Activated CD8-positive, alpha-beta memory T cell treated with anti-CD3 and anti-CD28 coated beads, Interleukin-2, amount 50 U/mL, for 24 hours (primary cell): ENCODE results near the gene BCAN.

Source experiments
- DNase-seq: peaks from one replicate; pipeline ENCODE4 v3.0.0-alpha.2; 2020; ENCODE audit errors: extremely low read depth

BCAN gene

DNA sequence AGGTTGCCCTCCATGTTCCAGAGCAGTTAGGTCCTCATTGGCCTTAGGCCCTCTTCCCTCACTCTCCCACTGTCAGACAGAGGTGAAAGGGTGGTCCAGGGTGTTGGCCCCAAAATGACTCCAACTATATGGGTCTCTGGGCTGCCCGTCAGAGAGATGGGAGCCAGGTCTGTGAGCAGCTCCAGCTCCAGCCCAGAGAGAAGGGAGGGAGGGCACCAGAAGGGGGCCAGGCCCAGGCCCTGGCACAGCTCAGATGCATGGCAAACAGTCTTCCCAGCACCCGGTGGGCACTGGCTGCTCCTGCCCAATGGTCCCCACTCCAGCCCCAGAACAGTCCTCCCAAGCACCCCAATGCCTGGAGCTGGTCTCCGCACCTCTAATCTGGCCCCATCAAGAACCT lies 2.2 kb downstream of the BCAN start:
- no peak for DNase-seq

DNA sequence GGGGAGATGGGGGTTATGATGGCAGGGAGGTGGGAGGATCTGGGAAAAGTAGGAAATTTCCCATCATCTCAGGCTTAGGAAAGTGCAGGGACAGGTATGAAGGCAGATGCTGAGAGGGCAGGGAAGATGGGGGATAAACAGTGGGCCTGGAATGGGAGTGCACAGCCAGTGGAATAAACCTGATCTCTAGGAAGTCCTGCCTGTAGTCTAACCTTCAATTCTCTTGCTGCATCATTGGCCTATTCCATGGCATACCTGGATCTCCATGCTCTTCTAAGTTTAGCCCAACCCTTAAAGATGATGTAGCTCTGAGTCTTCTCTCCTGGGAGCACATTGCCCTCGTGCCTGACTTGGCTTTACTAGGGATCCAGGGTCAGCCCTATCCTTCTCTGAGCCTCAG lies 2.7 kb downstream of the BCAN start:
- no peak for DNase-seq

- no peak for DNase-seq
Observed at GRCh38 chr1:156645056-156645455, 3.1 kb downstream of the BCAN start.

GRCh38 chr1:156645666-156646065 lies 3.7 kb downstream of the BCAN start:
- DNase-seq = no peak

DNA sequence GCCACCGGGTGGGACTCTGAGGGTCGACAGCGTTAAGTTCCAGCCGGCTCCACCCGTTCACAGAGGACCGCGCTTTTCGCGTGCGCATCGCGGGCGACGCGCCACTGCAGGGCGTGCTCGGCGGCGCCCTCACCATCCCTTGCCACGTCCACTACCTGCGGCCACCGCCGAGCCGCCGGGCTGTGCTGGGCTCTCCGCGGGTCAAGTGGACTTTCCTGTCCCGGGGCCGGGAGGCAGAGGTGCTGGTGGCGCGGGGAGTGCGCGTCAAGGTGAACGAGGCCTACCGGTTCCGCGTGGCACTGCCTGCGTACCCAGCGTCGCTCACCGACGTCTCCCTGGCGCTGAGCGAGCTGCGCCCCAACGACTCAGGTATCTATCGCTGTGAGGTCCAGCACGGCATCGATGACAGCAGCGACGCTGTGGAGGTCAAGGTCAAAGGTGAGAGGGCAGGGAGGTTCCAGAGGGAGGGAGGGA lies 4.9 kb downstream of the BCAN start:
- no peak for DNase-seq

- no peak for DNase-seq
Observed at GRCh38 chr1:156647351-156647750, 5.4 kb downstream of the BCAN start.

- DNase-seq = no peak
Observed at GRCh38 chr1:156648496-156648895, 6.6 kb downstream of the BCAN start.

GRCh38 chr1:156648951-156649350 lies 7.0 kb downstream of the BCAN start:
- no peak for DNase-seq

DNA sequence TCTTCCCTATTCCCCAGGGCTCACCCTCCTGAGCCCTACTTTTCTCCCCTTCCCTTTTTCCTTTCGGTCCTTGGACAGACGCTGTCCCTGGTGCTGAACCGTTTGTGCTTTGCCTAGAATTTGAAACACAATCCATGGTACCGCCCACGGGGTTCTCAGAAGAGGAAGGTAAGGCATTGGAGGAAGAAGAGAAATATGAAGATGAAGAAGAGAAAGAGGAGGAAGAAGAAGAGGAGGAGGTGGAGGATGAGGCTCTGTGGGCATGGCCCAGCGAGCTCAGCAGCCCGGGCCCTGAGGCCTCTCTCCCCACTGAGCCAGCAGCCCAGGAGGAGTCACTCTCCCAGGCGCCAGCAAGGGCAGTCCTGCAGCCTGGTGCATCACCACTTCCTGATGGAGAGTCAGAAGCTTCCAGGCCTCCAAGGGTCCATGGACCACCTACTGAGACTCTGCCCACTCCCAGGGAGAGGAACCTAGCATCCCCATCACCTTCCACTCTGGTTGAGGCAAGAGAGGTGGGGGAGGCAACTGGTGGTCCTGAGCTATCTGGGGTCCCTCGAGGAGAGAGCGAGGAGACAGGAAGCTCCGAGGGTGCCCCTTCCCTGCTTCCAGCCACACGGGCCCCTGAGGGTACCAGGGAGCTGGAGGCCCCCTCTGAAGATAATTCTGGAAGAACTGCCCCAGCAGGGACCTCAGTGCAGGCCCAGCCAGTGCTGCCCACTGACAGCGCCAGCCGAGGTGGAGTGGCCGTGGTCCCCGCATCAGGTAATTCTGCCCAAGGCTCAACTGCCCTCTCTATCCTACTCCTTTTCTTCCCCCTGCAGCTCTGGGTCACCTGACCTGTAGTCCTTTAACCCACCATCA lies 10.4 kb downstream of the BCAN start:
- DNase-seq = no peak

DNA sequence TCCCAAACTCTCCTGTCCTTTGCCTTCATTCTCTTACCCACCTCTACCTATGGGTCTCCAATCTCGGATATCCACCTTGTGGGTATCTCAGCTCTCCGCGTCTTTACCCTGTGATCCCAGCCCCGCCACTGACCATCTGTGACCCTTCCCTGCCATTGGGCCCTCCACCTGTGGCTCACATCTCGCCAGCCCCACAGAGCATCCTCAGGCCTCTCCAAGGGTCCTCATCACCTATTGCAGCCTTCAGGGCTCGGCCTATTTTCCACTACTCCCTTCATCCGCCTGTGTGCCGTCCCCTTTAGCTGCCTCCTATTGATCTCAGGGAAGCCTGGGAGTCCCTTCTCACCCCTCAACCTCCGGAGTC lies 11.1 kb downstream of the BCAN start:
- no peak for DNase-seq

DNA sequence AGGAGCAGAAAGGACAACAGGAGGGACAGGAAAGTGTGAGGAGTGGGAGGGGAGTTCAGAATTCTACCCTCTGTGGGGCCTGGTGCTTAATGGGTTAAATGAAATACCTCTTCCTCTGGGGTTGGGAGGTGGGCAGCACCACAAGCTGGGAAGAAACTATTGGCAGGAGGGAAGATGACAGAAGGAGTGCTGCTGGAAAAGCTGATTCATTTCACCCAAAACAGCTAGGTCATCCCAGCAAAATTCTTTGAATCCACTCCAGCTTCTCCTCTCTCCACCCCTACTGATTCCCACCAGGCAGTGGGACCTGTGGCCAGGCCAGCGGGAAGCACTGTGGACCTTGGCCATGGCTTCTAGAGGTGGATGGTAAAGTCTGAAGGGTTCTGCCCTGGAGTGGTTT lies 12.8 kb downstream of the BCAN start:
- DNase-seq = no peak

- no peak for DNase-seq
Observed at GRCh38 chr1:156655151-156655903, 13.4 kb downstream of the BCAN start.

DNA sequence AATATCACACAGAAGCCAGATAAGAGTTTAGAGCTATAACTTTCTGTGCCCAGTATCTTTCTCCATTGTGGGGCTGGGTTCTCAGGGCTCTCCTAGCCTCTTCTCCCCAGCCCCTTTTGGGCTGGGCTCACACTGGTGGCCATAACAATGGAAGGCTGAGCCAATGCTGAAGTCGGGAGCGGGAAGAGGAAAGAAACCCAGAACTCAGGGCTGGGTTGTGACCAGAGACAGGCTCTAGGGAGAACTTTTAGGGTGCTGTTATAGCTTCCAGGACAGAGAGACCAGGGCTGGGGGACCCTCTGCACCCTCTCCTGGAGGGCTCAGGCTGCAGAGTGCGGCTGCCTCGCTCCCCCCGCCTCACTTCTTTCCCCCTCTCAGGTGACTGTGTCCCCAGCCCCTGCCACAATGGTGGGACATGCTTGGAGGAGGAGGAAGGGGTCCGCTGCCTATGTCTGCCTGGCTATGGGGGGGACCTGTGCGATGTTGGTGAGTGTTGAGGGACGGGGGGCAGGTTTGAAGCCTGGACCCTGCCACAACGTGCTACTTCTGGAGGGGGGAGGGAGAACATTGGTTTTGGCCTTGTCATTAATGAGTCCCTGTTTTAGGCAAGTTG lies 14.1 kb downstream of the BCAN start:
- no peak for DNase-seq

- no peak for DNase-seq
Observed at GRCh38 chr1:156656806-156657740, 15.2 kb downstream of the BCAN start.

GRCh38 chr1:156657741-156658319 lies 15.9 kb downstream of the BCAN start:
- DNase-seq = no peak

DNA sequence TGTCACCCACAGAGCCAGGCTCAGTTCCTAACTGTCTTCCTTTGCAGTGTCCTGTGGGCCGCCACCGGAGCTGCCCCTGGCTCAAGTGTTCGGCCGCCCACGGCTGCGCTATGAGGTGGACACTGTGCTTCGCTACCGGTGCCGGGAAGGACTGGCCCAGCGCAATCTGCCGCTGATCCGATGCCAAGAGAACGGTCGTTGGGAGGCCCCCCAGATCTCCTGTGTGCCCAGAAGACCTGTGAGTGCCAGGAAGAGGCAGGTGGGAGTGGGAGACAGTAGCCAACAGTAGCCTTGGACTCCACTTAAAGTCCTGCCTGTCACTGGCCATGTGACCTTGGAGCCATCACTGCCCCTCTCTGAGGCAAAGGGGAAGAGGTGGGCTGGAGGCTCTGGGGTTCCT lies 16.6 kb downstream of the BCAN start:
- no peak for DNase-seq

DNA sequence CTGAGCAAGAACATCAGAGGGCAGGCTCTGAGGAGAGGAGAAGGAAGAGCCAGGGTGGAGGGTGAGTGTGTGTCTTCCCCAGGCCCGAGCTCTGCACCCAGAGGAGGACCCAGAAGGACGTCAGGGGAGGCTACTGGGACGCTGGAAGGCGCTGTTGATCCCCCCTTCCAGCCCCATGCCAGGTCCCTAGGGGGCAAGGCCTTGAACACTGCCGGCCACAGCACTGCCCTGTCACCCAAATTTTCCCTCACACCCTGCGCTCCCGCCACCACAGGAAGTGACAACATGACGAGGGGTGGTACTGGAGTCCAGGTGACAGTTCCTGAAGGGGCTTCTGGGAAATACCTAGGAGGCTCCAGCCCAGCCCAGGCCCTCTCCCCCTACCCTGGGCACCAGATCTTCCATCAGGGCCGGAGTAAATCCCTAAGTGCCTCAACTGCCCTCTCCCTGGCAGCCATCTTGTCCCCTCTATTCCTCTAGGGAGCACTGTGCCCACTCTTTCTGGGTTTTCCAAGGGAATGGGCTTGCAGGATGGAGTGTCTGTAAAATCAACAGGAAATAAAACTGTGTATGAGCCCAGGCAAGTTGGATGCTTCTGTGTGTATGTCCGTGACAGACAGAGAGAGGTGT lies 17.1 kb downstream of the BCAN start:
- no peak for DNase-seq

GRCh38 chr1:156659661-156659987 lies 17.7 kb downstream of the BCAN start:
- DNase-seq = no peak

DNA sequence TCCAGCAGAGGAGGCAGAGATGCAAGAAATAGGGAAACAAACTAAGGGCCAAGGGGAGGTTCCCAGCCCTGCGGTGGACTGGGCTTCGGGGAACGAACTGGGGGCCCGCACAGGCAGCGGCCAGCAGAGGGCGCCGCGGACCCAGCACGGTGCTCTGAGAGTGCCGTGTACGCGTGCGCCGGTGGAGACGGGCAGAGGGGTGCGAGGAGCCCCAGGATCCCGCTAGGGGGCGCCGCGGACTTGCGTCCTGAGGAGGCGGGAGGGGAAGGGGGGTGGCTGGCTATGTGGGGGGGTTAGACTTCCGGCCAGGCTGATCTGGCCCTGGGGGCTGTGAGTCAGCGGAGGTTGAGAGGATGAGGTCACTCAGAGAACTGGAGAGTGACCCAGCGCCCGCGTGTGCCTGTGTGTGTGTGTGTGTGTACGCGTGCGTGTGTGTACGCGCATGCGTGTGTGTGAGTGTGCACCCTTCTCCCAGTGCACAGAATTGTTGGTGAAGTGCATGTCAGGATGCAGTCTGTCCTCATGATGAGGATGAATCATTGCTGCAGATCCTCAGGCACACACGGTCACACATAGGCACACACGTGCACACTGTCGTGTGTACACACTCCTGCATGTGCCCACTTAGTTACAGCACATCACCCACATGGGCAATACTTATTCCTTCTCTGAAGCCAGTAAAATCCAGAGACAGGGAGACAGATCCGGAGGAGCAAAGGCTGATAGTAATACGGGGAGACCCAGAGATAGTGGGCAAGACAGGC lies 18.3 kb downstream of the BCAN start:
- DNase-seq = peak; percentile 78

DNA sequence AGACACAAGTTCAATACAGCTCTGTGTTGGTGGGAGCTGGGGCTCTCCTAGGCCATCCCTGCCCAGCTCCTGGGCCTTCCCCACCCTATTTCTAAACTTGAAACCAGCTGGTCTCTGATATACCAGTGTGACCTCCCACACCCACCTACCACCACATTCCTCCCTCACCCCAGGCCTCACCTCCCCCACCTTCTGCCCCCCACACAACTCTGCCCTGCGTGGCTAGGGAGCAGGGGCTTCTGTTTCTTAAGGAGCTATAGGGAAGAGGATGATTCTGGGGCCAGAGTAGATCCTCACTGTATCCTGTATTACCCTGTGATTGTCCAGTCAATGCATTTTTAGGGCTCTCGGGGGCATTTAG lies 18.8 kb downstream of the BCAN start:
- no peak for DNase-seq
